ENCODE results near the gene MED29. TPM values are rescaled to one million over a fixed set of nuclear protein-coding genes. Genes with fewer than 3 reads are reported as not detected.

The MED29 gene
- total RNA-seq, 1 donor from 2014 or later = 38.7 TPM

DNA sequence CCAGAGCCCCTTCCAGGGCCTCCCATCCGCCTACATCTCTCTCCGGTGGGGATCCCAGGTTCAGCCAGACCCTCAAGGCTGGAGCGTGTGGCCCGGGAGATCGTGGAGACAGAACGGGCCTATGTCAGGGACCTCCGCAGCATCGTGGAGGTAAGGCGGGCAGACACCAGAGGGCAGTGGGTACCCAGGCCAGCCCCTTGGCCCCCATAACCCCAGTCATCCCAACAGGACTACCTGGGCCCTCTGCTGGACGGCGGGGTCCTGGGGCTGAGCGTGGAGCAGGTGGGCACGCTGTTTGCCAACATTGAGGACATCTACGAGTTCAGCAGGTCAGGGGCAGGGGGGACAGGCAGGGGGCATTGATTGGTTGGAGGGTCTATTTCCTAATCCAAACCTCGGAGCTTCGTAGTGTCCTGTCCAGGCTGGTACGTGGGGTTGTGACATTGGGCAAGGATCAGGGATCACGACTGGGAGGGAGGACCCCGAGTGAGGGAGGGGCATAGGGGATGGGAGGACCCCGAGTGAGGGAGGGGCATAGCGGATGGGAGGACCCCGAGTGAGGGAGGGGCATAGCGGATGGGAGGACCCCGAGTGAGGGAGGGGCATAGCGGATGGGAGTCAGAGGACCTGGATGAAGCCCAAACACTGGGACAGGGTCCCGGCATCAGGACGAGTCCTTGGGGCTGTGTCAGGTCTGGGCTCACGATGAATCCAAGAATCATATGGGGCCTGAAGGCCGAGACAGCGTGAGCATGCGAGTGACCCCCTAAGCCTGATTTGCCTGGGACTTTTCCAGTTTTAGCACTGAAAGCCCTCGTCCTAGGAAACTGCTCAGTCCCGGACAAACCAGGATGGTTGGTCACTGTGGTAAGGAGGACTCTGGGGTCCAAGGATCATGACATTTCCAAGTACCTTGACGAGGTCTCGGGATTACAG, 24.2 kb downstream of the MED29 start:
- Mint-ChIP-seq H3K4me3 (no peak overlapping the region), H3K9me3 (no peaks in the 10 kb centered on the region), H3K36me3 (ENCODE audit: low read depth) (peaks cover 23% of the 10 kb centered on the region), H3K27ac (no peak overlapping the region), H3K4me1 (peaks cover 31% of the 10 kb centered on the region), H3K27me3 (no peaks in the 10 kb centered on the region)
- intact Hi-C loops (cut with micrococcal nuclease) = no loop called here
- DNase-seq = no peak

DNA sequence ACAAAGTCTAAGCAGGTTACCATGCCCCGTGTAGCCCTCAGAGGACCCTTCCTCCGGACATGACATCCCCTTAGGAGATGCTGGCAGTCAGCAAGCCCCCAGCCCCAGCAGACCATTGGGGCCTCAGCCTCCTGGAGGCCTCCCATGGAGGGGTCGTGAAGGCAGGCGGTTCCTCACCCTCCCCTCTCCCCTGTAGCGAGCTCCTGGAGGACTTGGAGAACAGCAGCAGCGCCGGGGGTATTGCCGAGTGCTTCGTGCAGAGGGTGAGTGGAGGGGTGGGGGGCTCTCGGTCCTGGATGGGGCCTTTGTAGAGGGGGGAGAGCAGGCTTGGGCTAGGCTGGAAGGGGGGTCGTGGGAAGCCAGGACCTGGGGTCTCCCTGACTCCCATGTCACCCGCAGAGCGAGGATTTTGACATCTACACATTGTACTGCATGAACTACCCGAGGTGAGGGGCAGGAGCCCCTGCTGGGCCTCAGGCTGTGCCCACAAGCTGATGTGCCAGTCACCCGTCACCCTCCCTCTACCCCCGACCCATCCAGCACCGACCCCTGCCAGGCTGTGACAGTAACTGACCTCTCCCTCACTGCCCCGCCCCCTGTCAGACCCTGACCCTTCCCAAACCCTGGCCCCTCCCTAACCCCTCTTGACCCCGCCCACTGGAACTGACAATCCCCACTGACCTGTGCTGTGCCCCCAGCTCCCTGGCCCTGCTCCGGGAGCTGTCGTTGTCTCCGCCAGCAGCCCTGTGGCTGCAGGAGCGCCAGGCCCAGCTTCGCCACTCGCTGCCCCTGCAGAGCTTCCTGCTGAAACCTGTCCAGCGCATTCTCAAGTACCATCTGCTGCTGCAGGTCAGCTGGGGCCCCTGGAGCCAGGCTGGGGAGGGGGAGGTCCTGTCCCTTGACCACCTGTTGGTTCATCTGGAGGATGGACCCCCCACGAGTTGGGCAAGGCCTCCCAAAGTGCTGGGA, 25.3 kb downstream of the MED29 start:
- no peak overlapping the region for H3K27ac Mint-ChIP-seq
- intact Hi-C loops (cut with micrococcal nuclease) = no loop called here
- H3K4me1 Mint-ChIP-seq = peaks cover 21% of the 10 kb centered on the region
- no peak overlapping the region for H3K4me3 Mint-ChIP-seq
- no peaks in the 10 kb centered on the region for H3K9me3 Mint-ChIP-seq
- no peaks in the 10 kb centered on the region for H3K27me3 Mint-ChIP-seq
- H3K36me3 Mint-ChIP-seq (ENCODE audit: low read depth) = peaks cover 20% of the 10 kb centered on the region
- DNase-seq = no peak

DNA sequence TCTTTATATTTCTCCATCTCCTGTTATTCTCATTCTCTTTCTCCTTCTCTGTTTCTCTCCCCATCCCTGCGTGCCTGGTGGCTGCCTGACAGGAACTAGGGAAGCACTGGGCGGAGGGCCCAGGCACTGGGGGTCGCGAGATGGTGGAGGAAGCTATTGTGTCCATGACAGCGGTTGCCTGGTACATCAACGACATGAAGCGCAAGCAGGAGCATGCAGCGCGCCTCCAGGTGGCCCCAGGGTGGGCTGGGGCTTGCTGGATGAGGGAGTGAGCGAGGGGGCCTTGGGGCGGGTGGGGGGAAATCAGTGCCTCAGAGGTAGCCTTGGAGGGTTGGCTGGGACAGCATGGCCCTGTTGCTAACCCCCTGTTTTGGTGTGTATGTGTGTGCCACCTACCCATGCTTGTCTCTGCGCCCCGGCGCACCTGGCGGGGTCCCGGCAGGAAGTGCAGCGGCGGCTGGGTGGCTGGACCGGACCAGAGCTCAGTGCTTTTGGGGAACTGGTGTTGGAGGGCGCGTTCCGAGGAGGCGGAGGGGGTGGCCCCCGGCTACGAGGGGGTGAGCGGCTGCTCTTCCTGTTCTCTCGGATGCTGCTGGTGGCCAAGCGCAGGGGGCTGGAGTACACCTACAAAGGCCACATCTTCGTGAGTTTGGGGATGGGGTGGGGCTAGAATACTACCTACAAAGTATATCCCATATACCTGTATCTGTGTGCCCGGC, 26.4 kb downstream of the MED29 start:
- Mint-ChIP-seq H3K4me1 (peaks cover 14% of the 10 kb centered on the region), H3K27ac (peak overlapping the region; percentile 82), H3K9me3 (no peaks in the 10 kb centered on the region), H3K4me3 (no peak overlapping the region), H3K27me3 (no peaks in the 10 kb centered on the region), H3K36me3 (ENCODE audit: low read depth) (peaks cover 21% of the 10 kb centered on the region)
- DNase-seq = no peak
- intact Hi-C loops (cut with micrococcal nuclease) = no loop called here

DNA sequence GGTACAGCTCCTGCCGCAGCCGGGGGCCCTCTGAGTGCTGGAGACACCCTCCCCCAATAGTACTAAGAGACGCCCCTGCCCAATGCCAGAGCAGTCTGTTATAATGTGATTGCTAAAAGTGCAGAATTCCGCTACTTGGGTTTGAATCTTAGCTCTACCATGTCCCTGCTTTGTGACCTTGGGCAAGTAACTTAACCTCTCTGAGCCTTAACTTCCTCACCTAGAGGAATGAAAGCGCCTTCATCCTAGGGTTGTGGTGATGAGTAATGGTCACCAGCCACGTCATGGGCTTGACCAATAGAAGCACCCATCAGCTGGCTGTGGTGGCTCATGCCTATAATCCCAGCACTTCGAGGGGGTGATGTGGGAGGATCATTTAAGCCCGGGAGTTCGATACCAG, 27.8 kb downstream of the MED29 start:
- no peak for DNase-seq
- Mint-ChIP-seq H3K27me3 (no peaks in the 10 kb centered on the region), H3K36me3 (ENCODE audit: low read depth) (peaks cover 27% of the 10 kb centered on the region), H3K9me3 (no peaks in the 10 kb centered on the region), H3K4me1 (peaks cover 10% of the 10 kb centered on the region), H3K27ac (no peak overlapping the region), H3K4me3 (no peak overlapping the region)
- intact Hi-C loops (cut with micrococcal nuclease) = no loop called here

DNA sequence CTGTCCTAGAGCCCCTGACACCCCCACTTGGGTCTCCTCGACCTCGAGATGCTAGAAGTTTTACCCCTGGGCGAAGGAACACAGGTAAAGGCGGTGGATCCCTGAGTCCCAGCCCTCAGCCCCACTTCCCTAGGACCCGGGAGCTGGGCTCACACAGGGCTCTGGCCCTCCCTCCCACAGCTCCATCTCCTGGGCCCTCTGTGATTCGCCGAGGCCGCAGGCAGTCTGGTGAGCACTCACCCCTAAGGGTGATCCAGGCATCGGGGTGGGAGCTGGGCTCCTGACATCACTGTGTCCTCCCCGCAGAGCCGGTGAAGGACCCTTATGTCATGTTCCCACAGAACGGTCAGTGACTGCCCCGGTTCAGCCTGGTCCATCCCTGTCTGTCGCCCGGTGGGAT, 29.6 kb downstream of the MED29 start:
- DNase-seq = no peak
- Mint-ChIP-seq H3K9me3 (no peaks in the 10 kb centered on the region), H3K4me1 (no peaks in the 10 kb centered on the region), H3K27ac (no peak overlapping the region), H3K4me3 (no peak overlapping the region), H3K27me3 (no peaks in the 10 kb centered on the region), H3K36me3 (ENCODE audit: low read depth) (peaks cover 30% of the 10 kb centered on the region)
- intact Hi-C loops (cut with micrococcal nuclease) = no loop called here

DNA sequence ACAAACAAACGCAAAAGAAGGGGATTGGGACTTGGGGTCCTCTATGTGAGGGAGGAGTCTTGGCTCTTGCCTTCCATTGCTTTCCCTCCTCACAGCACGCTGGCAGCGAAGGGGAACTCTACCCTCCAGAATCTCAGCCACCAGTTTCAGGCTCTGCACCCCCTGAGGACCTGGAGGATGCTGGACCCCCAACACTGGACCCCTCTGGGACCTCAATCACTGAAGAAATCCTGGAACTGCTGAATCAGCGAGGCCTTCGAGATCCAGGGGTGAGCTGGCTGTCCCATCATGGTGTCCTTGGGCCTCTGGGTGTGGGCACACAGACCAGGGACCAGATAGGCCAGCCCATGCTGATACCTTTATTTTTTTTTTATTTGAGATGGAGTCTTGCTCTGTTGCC, 30.8 kb downstream of the MED29 start:
- H3K27ac Mint-ChIP-seq = no peak overlapping the region
- no peak for DNase-seq
- no peaks in the 10 kb centered on the region for H3K27me3 Mint-ChIP-seq
- H3K9me3 Mint-ChIP-seq = no peaks in the 10 kb centered on the region
- intact Hi-C loops (cut with micrococcal nuclease) = no loop called here
- no peaks in the 10 kb centered on the region for H3K4me1 Mint-ChIP-seq
- H3K4me3 Mint-ChIP-seq = no peak overlapping the region
- H3K36me3 Mint-ChIP-seq (ENCODE audit: low read depth) = peaks cover 34% of the 10 kb centered on the region

DNA sequence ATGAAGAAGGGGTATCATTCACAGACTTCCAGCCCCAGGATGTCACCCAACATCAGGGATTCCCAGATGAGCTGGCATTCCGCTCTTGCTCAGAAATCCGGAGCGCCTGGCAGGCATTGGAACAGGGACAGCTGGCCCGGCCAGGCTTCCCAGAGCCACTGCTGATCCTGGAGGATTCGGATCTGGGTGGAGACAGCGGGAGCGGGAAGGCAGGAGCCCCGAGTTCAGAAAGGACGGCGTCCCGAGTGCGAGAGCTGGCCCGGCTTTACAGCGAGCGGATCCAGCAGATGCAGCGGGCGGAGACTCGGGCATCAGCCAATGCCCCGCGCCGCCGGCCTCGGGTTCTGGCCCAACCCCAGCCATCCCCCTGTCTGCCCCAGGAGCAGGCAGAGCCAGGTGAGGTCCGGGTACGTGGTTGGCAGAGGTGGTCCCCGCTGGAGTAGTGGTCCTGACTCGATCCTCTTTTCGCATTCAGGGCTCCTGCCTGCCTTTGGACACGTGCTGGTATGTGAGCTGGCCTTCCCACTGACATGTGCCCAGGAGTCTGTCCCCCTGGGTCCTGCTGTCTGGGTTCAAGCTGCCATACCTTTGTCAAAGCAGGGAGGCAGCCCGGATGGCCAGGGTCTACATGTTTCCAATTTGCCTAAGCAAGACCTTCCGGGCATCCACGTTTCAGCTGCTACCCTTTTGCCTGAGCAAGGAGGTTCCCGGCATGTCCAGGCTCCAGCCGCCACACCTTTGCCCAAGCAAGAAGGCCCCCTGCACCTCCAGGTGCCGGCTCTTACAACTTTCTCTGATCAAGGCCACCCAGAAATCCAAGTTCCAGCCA, 32.3 kb downstream of the MED29 start:
- Mint-ChIP-seq H3K9me3 (no peaks in the 10 kb centered on the region), H3K36me3 (ENCODE audit: low read depth) (peaks cover 32% of the 10 kb centered on the region), H3K27ac (no peak overlapping the region), H3K27me3 (no peaks in the 10 kb centered on the region), H3K4me3 (no peak overlapping the region), H3K4me1 (no peaks in the 10 kb centered on the region)
- no peak for DNase-seq
- intact Hi-C loops (cut with micrococcal nuclease) = no loop called here

DNA sequence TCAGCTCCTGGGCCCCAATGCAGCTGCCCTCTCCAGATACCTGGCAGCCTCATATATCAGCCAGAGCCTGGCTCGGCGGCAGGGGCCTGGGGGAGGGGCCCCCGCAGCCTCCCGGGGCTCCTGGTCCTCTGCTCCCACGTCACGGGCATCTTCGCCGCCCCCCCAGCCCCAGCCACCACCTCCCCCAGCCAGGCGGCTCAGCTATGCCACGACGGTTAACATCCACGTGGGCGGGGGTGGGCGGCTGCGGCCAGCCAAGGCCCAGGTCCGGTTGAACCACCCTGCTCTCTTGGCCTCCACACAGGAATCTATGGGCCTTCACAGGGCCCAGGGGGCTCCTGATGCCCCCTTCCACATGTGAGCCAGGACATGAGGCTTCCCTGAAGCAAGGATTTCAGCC, 33.8 kb downstream of the MED29 start:
- Mint-ChIP-seq H3K36me3 (ENCODE audit: low read depth) (peaks cover 27% of the 10 kb centered on the region), H3K4me1 (no peaks in the 10 kb centered on the region), H3K27ac (no peak overlapping the region), H3K4me3 (no peak overlapping the region), H3K9me3 (no peaks in the 10 kb centered on the region), H3K27me3 (no peaks in the 10 kb centered on the region)
- intact Hi-C loops (cut with micrococcal nuclease) = no loop called here
- DNase-seq = no peak

DNA sequence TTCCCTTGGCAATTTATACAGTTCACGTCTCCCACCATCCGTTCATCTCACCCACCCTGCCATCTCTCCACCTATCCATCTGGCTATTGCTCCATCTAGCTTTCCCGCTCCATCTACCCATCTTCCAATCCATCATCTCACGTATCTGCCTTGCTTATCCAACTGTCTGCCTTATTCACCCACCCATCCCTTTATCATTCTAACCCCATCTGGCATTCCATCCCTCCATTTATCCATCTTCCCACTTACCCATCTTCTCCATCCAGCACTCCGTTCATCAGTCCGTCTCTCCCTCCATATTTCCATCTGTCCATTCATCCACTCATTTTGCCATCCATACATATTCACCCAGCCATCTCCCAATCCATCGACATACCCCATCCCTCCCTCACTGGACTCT, 34.6 kb downstream of the MED29 start:
- H3K27ac Mint-ChIP-seq = no peak overlapping the region
- intact Hi-C loops (cut with micrococcal nuclease) = no loop called here
- no peak for DNase-seq
- H3K36me3 Mint-ChIP-seq (ENCODE audit: low read depth) = peaks cover 28% of the 10 kb centered on the region
- no peaks in the 10 kb centered on the region for H3K27me3 Mint-ChIP-seq
- no peaks in the 10 kb centered on the region for H3K9me3 Mint-ChIP-seq
- H3K4me1 Mint-ChIP-seq = peaks cover 5% of the 10 kb centered on the region
- H3K4me3 Mint-ChIP-seq = no peak overlapping the region

DNA sequence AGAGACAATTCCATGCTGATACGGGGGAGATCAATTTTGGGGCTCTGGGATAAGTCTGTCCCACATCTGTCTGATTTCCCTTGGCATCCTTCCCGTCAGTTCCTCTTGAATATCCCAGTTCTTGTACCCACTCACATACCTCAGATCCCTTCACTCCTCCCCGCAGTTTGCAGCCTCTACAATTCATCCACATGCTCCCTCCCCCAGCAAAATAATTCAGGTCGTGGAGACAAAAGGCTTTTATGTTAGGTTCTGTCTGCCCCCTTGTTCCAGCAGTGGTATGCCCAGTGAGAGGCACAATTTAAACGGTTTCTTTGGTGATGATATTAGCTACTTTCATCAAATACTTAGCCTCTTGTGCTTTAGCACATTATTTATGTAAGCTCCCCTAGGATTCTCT, 35.0 kb downstream of the MED29 start:
- Mint-ChIP-seq H3K9me3 (no peaks in the 10 kb centered on the region), H3K27me3 (no peaks in the 10 kb centered on the region), H3K27ac (no peak overlapping the region), H3K36me3 (ENCODE audit: low read depth) (peaks cover 31% of the 10 kb centered on the region), H3K4me3 (no peak overlapping the region), H3K4me1 (peaks cover 9% of the 10 kb centered on the region)
- no peak for DNase-seq
- intact Hi-C loops (cut with micrococcal nuclease) = no loop called here

DNA sequence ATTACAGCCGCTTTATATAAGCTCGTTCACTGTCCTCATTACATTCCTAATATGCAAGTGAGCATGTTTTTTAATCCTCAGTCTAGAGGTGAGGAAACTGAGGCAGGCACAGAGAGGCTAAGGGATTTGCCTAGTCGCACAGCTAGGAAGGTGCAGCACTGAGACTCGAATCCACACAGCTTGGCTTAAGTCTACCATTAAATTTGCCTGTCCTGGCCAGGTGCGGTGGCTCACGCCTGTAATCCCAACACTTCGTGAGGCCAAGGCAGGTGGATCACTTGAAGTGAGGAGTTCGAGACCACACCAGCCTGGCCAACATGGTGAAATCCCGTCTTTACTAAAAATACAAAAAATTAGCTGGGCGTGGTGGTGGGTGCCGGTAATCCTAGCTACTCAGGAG, 36.5 kb downstream of the MED29 start:
- Mint-ChIP-seq H3K9me3 (no peaks in the 10 kb centered on the region), H3K36me3 (ENCODE audit: low read depth) (peaks cover 32% of the 10 kb centered on the region), H3K27me3 (no peaks in the 10 kb centered on the region), H3K4me1 (peaks cover 14% of the 10 kb centered on the region), H3K27ac (no peak overlapping the region), H3K4me3 (no peak overlapping the region)
- intact Hi-C loops (cut with micrococcal nuclease) = no loop called here
- DNase-seq = no peak

DNA sequence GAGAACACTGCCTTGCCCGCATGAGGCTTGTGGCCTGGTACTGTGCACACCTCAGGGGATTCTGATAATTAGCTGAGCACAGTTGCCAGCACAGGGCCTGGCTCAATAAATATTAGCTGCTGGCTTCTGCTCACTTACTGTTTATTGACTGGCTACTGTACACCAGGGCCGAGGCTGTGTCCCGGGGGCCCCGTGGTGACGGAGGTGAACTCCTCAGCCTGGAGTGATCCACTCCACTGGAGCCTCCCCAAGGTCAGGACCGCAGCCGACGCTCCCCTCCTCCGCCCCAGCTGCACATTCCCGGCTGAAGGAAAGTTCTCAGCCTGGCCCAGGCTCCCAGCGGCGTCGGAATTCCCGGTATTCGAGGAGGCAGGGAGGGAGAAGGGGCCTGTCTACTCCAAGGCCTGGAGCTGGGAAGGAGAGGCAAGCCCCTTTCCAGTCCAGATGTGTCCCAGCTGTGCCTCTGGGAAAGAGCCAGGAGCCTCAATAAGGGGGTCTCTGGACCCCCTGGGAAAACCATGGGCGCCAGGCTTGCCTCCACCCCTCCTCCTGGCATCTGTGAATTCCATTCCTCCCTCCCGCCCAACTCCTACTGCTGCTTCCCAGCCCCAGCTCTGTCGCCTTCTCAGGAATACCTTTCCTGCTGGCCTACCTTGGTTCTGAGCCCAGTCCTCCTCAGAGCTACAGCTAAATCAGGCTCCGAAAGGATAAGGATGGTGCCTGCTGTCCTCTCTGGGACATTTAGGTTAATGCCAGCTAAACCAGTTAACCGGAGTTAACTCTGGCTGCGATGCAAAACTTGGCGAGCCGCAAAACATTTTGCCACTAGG, 37.3 kb downstream of the MED29 start:
- intact Hi-C loops (cut with micrococcal nuclease) = no loop called here
- no peaks in the 10 kb centered on the region for H3K9me3 Mint-ChIP-seq
- no peak overlapping the region for H3K27ac Mint-ChIP-seq
- no peak overlapping the region for H3K4me3 Mint-ChIP-seq
- H3K4me1 Mint-ChIP-seq = peaks cover 18% of the 10 kb centered on the region
- peaks cover 36% of the 10 kb centered on the region for H3K36me3 Mint-ChIP-seq (ENCODE audit: low read depth)
- no peaks in the 10 kb centered on the region for H3K27me3 Mint-ChIP-seq
- no peak for DNase-seq

All from activated CD4-positive, alpha-beta T cell treated with anti-CD3 and anti-CD28 coated beads, Interleukin-2, amount 10 ng/mL, durations not matched to agents 24 days and 14 days (primary cell).